ENCODE measurements around the gene DHX38.

DNA sequence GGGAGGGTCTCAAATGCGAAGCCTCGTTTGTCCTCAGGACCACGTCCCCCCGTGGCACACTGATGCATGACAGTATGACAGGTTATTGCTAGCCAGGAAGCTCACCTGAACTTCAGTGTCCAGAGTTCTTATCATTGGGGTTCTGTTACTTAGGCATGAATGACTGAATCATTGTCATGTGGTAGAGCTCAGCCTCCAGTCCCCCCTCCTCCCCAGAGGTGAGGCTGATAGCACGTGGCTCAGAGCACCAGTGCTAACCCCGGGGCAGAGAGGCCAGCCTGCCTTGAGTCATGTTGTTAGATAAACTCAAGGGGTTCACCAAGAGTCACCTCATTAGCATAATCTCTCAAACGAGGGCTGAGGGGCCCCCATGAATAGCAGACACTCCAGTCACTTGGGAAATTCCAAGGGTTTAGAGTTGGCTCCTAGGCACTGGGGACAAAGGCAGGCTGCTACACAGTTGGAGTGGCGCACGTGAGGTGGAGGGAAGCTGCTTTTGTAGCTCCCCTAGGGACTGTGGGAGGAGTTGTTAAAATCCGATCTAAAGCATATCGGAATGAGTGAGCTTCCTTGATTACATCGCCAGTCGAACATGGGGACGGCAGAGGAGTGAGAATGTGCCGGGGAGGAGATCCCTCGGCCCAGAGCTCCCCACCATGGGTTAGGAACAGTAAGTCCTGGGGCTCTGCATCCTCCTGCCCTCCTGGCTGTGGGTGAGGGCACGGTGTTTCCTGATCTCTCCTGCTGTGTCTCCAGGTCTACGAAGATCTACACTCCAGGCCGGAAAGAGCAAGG, 18.2 kb downstream of the DHX38 start:
- no peak for TF ChIP-seq POLR2A (IDR thresholded peaks at IDR 0.05)
- TF ChIP-seq, protein P1, sequence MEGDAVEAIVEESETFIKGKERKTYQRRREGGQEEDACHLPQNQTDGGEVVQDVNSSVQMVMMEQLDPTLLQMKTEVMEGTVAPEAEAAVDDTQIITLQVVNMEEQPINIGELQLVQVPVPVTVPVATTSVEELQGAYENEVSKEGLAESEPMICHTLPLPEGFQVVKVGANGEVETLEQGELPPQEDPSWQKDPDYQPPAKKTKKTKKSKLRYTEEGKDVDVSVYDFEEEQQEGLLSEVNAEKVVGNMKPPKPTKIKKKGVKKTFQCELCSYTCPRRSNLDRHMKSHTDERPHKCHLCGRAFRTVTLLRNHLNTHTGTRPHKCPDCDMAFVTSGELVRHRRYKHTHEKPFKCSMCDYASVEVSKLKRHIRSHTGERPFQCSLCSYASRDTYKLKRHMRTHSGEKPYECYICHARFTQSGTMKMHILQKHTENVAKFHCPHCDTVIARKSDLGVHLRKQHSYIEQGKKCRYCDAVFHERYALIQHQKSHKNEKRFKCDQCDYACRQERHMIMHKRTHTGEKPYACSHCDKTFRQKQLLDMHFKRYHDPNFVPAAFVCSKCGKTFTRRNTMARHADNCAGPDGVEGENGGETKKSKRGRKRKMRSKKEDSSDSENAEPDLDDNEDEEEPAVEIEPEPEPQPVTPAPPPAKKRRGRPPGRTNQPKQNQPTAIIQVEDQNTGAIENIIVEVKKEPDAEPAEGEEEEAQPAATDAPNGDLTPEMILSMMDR (IDR thresholded peaks at IDR 0.05 in 4 of 5, conservative IDR thresholded peaks at IDR 0.05 in 1 of 5): no peak
